Fibroblast of the aortic adventitia (primary cell): ENCODE measurements around the gene RELN. TPM values are rescaled to one million over a fixed set of nuclear protein-coding genes. Genes with fewer than 3 reads are reported as not detected.
"Not testable (repeated sequence)": the region's sequence is repeated elsewhere in the genome, so short reads cannot be mapped to it uniquely, and the experiment has no call there.

ENCODE experiments used
- DNase-seq: peaks from one replicate; pipeline ENCODE4 v3.0.0-alpha.2; 2010; ENCODE audit warnings: low read depth
- H3K4me3 ChIP-seq: 2 replicates; pipeline ENCODE4 v1.5.1; 2011; ENCODE audit warnings: low read depth, mild to moderate bottlenecking, control low read depth, low read length, moderate library complexity
- CTCF ChIP-seq: IDR thresholded peaks from 2 replicates; pipeline ENCODE4 v1.5.1; 2011; ENCODE audit warnings: mild to moderate bottlenecking, low read length, control low read depth, inconsistent platforms; ENCODE audit not compliant: insufficient read depth
- total RNA-seq: library from RNA; depleted of rRNA; stranded (reverse); fragments of >200 nt; gene quantifications from 2 replicates; pipeline ENCODE4 v1.2.3, GENCODE V29; 2012; ENCODE audit warnings: low replicate concordance

RELN gene
- total RNA-seq, 1 donor, result 88.7 TPM

GRCh38 chr7:103784646-103785286 lies 204.7 kb downstream of the RELN start:
- no peak for DNase-seq
- no peak overlapping the region for H3K4me3 ChIP-seq
- no peak for TF ChIP-seq CTCF

GRCh38 chr7:103781409-103781808 lies 208.0 kb downstream of the RELN start:
- no peak for TF ChIP-seq CTCF
- DNase-seq, result no peak
- H3K4me3 ChIP-seq, result no peak overlapping the region

DNA sequence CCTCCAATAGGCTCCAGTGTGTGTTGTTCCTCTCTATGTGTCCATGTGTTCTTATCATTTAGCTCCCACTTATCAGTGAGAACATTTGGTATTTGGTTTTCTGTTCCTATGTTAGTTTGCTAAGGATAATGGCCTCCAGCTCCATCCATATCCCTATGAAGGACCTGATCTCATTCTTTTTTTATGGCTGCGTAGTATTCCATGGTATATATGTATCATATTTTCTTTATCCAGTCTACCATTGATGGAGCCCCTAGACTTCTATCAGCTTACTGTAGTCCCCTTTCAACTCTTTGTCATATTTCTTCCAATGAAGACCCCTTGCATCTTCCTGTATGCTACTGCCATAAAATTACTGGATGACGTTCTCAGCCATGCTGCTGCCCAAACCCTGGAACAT lies 208.9 kb downstream of the RELN start:
- DNase-seq, H3K4me3 ChIP-seq: not testable (repeated sequence)

DNA sequence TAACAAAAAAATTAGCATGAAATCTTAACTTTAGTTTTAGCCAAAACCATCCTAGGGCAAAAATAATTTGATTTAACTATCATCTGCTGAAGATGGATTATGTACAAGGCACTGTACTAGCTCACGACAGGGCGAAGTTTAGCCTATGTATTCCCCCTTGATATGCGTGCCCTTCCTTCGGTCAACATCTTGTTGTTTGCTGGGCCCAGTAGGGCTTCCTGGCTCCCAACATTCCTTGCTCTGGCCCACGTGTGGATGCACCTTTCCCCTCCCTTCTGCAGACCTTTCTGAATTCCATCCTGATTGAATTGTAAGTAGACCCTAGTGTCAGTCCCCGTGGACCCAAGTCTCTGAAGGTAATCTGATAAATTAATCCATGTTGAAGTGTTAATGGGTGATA lies 212.0 kb downstream of the RELN start:
- H3K4me3 ChIP-seq, result no peak overlapping the region
- no peak for DNase-seq
- no peak for TF ChIP-seq CTCF

- no peak for TF ChIP-seq CTCF
- no peak overlapping the region for H3K4me3 ChIP-seq
These were observed 215.7 kb downstream of the RELN start for GRCh38 chr7:103773726-103774125.

DNA sequence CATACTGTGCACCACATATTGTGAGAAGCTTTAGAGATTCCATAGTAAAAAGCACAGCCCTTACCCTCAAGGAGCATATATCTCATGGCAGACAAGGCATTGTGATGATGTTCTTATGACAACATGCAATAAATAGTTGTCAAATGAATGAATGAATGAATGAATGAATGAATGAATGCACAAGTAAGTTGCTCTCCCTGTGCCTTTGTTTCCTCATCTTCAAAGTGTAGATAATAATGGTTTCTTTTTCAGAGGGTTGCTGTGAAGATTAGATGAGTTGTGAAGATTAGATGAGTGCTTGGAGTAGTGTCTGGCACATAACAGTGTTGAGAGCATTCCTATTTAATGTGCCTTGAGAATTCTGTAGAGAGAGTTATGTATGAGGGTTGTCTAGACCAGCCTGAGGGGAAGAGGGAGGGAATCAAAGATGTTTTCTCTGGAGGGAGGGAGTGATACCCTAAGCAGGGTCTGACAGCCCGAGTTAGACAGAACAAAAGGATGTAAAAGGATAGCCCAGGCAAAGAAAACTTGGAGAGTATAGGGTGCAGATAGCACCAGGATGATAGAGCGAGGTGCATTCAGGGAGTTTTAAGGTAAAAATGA lies 217.2 kb downstream of the RELN start:
- no peak for TF ChIP-seq CTCF
- DNase-seq, result no peak

More at GRCh38 chr7:103773726-103774125, 215.7 kb downstream of the RELN start:
- no peak for DNase-seq

DNA sequence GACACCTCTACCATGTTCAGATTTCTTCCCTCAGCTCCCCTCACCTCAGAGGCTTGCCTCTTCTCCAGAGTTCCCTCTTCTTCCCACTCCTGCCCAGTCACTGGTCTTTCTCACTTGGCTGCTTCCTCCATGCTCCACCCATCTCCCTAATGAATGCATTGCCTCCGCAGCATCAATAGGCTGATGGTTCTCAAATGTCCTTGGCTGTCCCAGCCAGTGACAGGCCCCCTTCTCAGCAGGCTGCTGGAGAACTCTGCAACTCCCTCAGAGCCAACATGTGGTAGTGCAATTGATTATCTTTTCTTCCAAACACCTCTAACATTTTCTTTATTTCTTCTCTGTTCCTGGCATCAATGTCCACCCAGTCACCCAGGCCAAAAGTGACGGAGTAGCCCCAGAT lies 218.2 kb downstream of the RELN start:
- TF ChIP-seq CTCF, result no peak
- no peak overlapping the region for H3K4me3 ChIP-seq

More for the DNA sequence above, 217.2 kb downstream of the RELN start:
- no peak overlapping the region for H3K4me3 ChIP-seq

More for the DNA sequence above, 218.2 kb downstream of the RELN start:
- no peak for DNase-seq
